Measurements from ENCODE around the gene RSRP1. TPM values are rescaled to one million over a fixed set of nuclear protein-coding genes. Genes with fewer than 3 reads are reported as not detected.
"Not testable (repeated sequence)": the region's sequence is repeated elsewhere in the genome, so short reads cannot be mapped to it uniquely, and the experiment has no call there.

The RSRP1 gene
- total RNA-seq, 4 donors from 2014 or later, result 31.4 to 99.8 (median 51.0) TPM

- DNase-seq; H3K27me3 ChIP-seq; H3K4me3 ChIP-seq; H3K27ac ChIP-seq; H3K9me3 ChIP-seq; intact Hi-C loops (cut with DNase I); H3K4me1 ChIP-seq: not testable (repeated sequence)
- H3K36me3 ChIP-seq, result peaks cover 0 to 12% (median 0%) of the 10 kb centered on the region in 3 donors
- 60 to 75% methylated on average over 5 of the region's 7 CpGs for WGBS, 2 donors
- TF ChIP-seq, protein P1, sequence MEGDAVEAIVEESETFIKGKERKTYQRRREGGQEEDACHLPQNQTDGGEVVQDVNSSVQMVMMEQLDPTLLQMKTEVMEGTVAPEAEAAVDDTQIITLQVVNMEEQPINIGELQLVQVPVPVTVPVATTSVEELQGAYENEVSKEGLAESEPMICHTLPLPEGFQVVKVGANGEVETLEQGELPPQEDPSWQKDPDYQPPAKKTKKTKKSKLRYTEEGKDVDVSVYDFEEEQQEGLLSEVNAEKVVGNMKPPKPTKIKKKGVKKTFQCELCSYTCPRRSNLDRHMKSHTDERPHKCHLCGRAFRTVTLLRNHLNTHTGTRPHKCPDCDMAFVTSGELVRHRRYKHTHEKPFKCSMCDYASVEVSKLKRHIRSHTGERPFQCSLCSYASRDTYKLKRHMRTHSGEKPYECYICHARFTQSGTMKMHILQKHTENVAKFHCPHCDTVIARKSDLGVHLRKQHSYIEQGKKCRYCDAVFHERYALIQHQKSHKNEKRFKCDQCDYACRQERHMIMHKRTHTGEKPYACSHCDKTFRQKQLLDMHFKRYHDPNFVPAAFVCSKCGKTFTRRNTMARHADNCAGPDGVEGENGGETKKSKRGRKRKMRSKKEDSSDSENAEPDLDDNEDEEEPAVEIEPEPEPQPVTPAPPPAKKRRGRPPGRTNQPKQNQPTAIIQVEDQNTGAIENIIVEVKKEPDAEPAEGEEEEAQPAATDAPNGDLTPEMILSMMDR (IDR thresholded peaks at IDR 0.05), result peak in 1 of 6 experiments; percentile 6
These were observed 12.6 kb upstream of the RSRP1 start for GRCh38 chr1:25259813-25260212.

- H3K4me1 ChIP-seq, result peaks cover 0 to 7% (median 0%) of the 10 kb centered on the region in 3 donors
- H3K9me3 ChIP-seq, result no peaks in the 10 kb centered on the region
- DNase-seq, result no peak
- TF ChIP-seq, protein P1 (IDR thresholded peaks at IDR 0.05), result no peak
- no peak for TF ChIP-seq POLR2A (IDR thresholded peaks at IDR 0.05)
- intact Hi-C loops (cut with DNase I), result no loop called here
- no peak overlapping the region for H3K27ac ChIP-seq
- peaks cover 0 to 2% (median 0%) of the 10 kb centered on the region in 3 donors for H3K36me3 ChIP-seq
- H3K27me3 ChIP-seq, result no peaks in the 10 kb centered on the region
- no peak overlapping the region for H3K4me3 ChIP-seq
- WGBS, 2 donors, result 47 to 60% methylated on average over 1 of the region's 1 CpG
These were observed 9.9 kb upstream of the RSRP1 start for GRCh38 chr1:25257196-25257595.

- DNase-seq, result no peak
- H3K9me3 ChIP-seq, result no peaks in the 10 kb centered on the region
- no peak for TF ChIP-seq POLR2A (IDR thresholded peaks at IDR 0.05)
- TF ChIP-seq, protein P1 (IDR thresholded peaks at IDR 0.05), result no peak
- no peak overlapping the region for H3K4me3 ChIP-seq
- H3K27ac ChIP-seq, result no peak overlapping the region
- peaks cover 0 to 7% (median 0%) of the 10 kb centered on the region in 3 donors for H3K4me1 ChIP-seq
- no peaks in the 10 kb centered on the region for H3K36me3 ChIP-seq
- no peaks in the 10 kb centered on the region for H3K27me3 ChIP-seq
- 91 to 98% methylated on average over 5 of the region's 5 CpGs for WGBS, 2 donors
- intact Hi-C loops (cut with DNase I), result no loop called here
These were observed 9.3 kb upstream of the RSRP1 start for GRCh38 chr1:25256578-25256965.

- 87 to 91% methylated on average over 17 to 18 of the region's 18 CpGs for WGBS, 2 donors
- H3K4me3 ChIP-seq, result no peak overlapping the region
- H3K27me3 ChIP-seq, result no peaks in the 10 kb centered on the region
- no peak overlapping the region for H3K27ac ChIP-seq
- no peaks in the 10 kb centered on the region for H3K36me3 ChIP-seq
- DNase-seq, result no peak
- TF ChIP-seq, protein P1 (IDR thresholded peaks at IDR 0.05), result no peak
- no peak for TF ChIP-seq POLR2A (IDR thresholded peaks at IDR 0.05)
- H3K4me1 ChIP-seq, result peaks cover 0 to 7% (median 0%) of the 10 kb centered on the region in 3 donors
- H3K9me3 ChIP-seq, result no peaks in the 10 kb centered on the region
- intact Hi-C loops (cut with DNase I), result no loop called here
These were observed 8.7 kb upstream of the RSRP1 start for GRCh38 chr1:25255706-25256577.

GRCh38 chr1:25253911-25254310, 6.7 kb upstream of the RSRP1 start:
- intact Hi-C loops (cut with DNase I), result no loop called here
- Histone ChIP-seq H3K9me3 (no peaks in the 10 kb centered on the region), H3K27me3 (no peaks in the 10 kb centered on the region), H3K27ac (no peak overlapping the region), H3K36me3 (no peaks in the 10 kb centered on the region), H3K4me1 (no peaks in the 10 kb centered on the region), H3K4me3 (no peak overlapping the region)
- DNase-seq, result no peak
- TF ChIP-seq, protein P1 (IDR thresholded peaks at IDR 0.05), result no peak
- TF ChIP-seq POLR2A (IDR thresholded peaks at IDR 0.05), result no peak
- 62 to 80% methylated on average over 2 of the region's 2 CpGs for WGBS, 2 donors

All from esophagus squamous epithelium (tissue), 5 donors.